Stimulated activated CD4-positive, alpha-beta T cell treated with anti-CD3 and anti-CD28 coated beads, Interleukin-15, amount 100 ng/mL, for 24 hours (primary cell): ENCODE data around the gene NLN.

Experiments
- DNase-seq: peaks from one replicate; pipeline ENCODE4 v3.0.0-alpha.2; 2020

NLN gene

DNA sequence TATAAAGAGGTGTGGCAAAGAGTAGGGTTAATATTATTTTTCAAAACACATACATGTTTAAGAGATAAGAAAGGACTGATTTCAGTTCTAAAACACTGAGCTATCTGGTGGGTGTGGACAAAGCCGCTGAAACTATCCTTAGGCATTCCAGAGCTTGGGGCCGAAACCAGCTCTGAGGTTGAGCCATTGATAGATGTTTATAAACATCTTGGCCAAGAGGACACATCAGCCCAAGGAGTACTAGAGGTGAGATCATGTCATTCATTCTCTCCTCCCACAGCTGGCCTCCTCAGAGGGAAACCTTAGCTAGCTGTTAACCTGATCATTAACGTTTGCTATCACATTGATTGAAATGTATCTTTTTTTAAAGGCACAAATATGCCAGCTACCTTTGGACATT is 89.9 kb downstream of the NLN start:
- no peak for DNase-seq

DNA sequence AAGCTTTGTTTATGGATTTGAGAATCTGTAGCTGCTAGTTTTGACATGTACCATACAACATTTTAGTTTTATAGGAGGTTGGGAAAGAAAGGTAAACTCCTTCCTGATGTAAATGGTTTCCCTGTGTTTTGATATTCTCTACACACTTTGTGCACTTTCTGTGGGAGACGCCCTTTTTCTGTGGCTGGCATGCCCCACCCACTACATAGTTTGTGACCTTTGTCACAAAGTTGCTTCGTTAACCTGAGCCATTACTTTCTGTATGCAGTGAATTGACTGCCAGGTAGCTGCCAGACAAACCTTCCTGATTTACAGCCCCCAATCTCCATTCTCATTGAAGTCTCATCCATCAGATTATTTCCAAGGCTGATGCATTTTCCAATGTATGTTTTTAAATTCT is 90.6 kb downstream of the NLN start:
- DNase-seq: peak; percentile 7

DNA sequence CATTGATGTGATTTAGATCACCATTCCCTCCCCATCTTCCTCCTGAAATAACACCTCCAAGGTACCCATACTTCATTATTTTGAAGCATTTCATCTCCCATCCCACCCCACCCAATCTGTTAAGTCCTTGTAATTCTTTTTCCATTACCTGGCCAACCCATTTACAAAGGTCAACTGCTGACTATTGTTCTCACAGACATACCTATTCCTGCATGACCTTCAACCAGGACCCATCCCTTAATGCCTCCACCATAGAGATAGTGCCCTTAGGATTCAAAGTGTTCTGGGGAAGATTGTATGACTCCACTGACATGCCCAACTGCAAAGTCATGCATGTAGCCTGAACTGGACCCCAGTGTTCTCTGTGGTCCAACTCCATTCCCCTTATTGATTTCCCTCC is 91.2 kb downstream of the NLN start:
- DNase-seq: no peak

DNA sequence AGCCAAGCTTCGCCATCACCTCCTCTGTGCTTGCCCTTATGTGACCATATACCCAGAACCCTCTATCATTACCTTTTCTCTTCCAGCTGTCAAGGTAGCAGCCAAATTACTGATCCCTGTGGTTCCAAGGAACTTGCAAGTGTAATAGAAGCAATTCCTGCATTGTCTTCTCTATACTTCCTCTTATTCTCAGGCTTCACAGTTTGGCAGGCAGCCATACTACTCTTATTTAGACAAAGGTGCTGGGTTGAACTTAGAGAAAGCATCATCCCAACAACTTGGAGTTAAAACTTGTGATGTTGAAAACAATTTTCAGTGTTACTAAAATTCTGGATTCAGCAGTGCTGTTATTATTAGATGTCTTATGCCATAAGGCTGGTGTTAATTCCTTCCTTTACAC is 93.2 kb downstream of the NLN start:
- no peak for DNase-seq

DNA sequence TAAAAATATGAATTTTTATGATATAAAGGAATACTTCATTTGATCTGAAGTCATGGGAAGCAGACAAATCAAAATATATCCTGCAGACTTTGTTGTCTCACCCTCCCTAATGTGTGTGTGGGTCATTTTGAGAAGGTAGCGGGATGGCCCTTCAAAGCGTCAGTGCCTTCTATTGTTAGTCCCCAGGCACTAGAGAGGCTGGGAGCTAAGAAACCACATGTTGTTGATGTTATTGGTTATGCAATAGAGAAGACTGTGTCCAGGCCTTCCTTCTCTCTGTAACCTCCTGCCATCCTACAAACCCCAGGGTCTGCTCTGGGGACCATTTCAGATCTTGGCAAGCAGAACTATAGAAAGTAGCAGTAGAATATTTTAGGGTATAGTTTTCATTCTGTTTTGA is 94.7 kb downstream of the NLN start:
- no peak for DNase-seq

DNA sequence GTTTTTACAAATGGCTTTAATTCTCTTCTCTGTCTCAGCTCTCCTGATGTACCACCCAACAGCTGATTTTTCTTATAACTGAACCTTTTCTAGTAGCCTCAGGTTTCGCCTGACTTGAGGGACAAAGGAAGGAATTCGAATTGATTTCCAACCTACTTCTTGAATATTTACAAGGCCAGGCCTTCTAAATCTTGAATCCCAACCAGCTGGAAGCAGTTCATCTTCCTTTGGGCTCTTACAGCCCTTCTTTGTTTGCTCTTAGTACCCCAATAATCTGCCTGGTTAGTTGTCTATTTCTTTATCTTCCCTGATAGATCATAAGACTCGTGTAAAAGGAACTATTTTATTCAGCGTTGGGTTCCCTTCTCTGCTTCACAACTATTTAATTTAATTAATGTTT is 95.9 kb downstream of the NLN start:
- no peak for DNase-seq

DNA sequence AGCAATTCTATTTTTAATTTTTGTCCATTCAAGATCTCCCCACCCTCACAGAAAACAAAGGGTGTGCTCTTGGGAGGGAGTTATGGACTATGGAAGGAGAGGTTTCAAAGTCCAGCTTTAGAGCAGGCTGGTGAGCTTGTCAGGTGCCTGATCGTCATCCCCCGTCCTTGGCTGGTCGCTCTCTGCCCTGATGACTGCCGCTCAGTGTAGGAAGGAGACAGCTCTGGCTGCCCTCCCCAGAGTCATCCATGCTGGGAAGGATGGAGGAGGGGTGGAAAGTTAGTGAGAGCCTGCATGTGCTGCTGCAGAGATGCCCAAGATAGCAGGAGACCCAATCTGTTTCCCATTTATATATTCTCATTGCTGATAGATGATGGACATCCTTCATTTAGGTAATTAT is 96.6 kb downstream of the NLN start:
- no peak for DNase-seq

DNA sequence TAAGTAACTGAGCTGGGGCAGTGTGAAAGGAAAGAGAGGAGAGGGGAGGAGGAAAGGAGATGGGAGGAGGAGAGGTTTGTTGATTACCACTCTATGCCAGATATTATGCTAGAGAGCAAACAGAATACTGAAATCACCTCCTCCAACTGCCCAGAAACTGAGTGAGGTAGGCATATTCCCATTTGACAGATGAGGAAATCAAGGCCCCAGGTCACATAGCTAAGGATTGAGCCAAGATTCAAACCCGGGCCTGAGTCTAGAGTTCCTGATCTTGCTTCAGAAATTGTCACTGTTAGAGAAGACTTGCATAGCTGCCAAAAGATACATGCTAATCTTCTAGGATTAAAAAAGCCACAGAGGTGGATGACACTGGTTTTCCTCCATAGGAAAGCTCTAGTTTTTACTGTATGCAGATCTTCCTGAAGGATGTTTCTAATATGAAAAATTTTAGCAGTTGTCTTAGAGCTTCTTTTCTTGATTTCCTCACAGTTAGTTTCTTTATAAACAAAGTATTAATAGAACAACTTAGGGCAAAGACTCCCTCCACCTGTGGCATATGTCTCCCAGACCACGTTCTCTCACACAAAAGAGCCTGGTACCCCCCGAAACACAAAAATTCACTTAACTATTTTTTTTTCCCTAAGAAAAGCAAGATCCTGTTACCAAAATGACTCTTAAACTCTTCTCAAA is 97.4 kb downstream of the NLN start:
- no peak for DNase-seq

DNA sequence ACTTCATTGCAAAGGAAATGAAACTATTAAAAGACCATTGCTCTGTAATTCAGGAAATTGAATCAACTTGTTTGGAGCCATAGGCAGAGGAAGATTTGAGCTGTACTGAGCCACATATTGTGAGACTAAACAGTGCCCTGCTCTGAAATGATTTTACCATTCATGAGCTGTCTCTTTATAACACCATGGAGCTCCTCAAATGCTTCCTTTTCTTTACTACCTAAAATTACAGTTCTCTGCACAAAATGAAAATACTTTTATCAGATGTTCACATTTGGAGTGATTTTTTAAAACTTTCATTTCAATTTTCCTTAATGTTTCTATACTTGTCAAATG is 97.9 kb downstream of the NLN start:
- DNase-seq: no peak

DNA sequence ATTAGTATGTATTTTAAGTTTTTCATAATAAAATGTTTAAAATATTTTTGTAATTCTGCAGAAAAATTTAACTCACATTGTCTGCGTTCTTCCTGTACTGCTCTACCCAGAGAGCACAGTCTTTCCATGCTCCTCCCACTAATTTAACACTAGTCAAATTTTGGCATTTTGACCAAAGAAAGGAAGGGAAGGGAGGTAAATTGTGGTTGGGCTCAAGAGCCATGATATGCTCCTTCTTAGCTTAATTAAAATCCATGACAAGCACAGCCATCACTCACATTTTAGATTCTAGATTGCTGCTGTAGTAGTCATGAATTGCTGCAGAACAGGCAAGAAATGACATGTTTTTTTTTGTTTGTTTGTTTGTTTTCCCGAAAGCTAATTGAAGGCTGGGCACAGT is 98.4 kb downstream of the NLN start:
- no peak for DNase-seq

DNA sequence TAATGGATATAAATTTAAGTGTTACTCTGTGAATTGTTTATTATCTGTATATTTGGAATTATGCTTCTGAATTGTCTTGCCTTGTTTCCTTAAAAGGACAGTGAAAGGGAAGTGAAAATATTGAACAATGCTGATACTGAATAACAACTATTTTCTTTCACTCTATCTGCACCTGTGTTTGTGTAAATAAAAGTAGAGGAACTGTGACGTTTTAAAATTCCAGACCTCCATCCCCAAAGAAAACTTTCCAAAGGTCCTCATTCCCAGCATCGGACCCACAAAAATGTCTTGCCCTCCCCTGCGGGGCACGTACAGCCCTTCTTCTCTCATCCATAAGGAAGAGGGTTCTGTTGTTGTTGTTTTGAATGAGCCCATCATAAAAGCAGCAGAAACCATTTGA is 100.0 kb downstream of the NLN start:
- DNase-seq: no peak

DNA sequence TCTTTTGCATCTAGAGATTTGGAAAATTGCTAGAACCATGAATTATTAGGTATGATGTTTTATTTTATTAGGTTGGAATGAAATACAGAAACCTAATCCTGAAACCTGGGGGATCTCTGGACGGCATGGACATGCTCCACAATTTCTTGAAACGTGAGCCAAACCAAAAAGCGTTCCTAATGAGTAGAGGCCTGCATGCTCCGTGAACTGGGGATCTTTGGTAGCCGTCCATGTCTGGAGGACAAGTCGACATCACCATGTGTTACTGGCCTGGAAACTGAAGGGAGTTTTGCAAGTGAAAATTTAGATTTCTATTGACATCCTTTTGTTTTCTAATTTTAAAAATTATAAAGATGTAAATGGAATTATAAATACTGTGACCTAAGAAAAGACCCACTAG is 100.7 kb downstream of the NLN start:
- DNase-seq: no peak

DNA sequence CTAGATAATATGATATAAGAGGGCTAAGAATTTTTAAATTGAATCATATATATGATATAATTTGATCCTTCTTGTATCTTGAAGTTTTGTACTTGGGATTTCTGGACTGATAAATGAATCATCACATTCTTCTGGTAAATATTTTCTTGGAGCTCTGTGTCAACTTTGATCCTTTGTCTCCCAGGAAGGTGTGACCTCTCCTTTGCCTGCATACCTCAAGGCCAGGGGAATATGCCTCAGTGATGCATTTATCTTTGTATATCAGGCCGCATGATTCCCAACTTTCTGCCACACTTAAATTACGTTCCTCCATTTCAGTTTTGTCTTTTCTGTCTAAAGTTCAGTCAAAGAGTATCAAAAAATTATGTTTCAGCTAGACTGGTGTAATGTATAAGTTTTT is 101.2 kb downstream of the NLN start:
- DNase-seq: no peak

DNA sequence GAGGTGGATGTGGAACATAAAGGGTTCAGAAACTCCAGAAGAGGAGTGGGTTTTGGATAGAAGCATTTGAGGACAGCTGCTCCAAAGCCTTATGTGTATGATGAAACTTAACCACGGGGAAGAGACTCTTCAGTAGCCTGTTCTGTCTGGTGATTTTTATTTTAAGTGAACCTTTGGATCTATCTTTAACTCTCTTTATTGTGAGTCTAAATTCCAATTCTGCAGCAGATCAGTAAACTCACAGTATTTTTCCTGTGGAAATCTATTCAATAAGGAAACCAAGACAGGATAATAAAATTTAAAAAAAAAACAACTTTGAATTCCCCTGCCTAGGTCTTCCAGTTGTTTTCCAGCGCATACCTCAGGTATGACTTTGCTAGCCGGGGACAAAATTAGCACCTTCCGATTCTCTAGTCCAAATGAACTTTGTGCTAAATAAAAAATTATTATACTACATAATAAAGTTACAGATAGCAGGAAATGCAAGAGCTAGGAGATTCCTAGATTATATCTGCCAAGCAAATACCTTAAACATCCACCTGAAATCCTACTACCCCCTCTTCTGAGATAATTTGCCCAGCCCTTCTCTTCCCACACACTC is 101.9 kb downstream of the NLN start:
- DNase-seq: no peak

DNA sequence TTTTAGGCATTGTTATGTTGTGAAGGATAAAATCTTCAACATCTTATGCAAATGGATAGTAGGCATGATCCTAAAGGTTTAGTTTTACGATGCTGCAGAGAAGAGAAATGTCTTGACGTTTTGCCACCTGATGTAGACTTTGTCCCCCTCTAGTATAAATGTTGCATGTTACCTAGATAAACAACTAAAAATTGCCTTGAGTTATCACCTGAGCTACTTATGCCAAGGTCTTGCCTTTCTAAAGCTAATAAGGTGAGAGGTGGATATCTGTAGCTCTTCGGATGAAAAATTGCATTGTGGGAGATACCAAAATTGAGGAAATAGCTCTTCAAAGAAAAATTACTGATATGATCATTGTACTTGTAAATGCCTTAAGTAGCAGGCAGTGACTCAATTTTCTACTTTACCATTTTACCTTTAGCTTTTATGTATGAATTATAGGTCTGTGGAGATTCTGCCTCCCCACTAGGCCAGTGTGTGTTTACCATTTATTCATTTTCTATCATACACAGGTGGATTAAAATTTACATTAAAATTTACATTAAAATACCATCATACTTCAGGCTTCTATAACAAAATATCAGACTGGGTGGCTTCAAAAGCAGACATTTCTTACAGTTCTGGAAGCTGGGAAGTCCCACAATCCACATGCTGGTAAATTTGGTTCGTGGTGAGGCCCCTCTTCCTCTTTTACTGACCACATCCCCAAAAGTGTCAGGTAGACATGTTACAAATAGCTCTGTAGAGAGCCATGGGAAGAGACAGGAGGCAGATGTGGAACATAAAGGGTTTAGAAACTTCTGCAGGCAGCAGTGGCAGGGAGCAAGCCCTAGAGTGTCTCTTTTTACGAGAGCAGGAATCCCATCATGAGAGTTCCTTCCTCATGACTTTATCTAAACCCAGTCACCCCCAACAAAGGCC is 103.7 kb downstream of the NLN start:
- no peak for DNase-seq

DNA sequence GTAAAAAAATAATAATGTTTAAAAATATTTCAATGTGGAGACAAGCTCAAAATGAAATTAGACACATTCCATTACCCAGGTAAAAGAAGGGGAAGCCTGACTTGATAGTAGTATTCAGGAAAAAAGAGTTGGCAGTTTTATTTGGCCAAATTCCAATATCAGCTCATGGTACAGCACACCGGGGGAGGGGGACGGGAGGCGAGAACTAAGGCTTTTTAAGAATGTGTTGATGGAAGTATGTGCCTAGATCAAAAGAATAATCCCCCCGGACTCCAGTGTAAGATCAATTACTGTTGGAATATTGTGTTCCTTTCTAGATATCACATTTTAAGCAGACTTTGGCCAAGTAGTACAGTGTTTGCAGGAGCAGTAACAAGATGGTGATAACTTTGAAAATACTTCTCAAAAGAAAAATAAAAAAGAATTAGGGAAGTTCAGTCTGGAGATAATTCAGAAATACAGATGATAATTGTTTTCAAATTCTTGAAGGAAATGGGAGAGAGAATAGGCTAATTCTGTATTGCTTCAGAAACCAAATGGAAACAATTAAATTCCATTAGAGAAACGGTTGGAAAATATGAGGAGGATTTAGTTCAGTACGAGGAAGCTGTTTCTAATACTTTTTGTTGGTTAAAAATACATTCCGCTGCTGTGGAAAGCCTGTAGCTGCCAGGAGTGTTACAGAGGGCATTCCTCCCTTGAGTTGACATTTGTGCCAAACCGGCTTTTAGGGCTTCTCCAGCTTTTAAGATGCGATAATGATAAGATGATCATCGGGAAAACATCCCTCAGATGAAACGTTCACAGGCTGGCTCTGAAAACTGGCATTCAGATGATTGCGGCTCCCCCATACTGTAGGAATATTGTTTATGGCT is 106.3 kb downstream of the NLN start:
- DNase-seq: no peak

DNA sequence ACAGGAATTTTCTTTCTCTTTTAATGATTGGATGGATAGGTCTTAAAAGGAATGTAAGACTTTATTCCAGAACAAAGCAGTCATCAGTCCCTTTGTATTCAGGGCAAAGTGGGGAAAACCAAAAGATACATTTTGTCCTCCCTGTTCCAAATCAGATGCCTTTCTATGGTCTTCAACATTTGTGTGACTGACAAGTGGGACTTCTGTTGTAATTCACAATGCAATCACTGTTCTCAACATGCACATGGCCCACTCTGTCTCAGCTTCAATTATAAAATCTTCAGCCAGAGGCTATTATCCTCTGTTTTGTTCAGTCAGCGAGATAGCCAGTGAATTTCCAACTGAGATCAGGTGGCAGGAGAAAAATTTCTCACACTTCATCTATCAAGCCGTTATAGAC is 108.9 kb downstream of the NLN start:
- no peak for DNase-seq

DNA sequence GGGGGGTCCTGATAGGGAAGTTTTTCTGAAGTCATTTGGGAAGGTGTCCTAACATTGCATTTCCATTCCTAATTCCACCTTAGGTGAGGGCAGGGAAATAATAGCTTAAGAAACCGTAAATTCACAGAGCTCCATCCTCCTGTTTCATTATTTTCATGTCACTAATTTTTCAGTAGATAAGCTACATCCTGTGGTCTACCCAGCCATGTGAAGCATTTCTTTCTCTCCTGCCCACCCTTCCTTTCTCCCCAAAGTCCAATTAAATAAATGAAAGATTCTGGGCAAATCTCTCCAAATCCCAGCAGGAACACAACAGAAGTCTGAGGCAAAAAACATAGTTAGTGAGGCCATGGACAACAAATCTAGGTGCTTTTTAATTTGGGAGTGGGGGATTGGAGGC is 109.3 kb downstream of the NLN start:
- no peak for DNase-seq

DNA sequence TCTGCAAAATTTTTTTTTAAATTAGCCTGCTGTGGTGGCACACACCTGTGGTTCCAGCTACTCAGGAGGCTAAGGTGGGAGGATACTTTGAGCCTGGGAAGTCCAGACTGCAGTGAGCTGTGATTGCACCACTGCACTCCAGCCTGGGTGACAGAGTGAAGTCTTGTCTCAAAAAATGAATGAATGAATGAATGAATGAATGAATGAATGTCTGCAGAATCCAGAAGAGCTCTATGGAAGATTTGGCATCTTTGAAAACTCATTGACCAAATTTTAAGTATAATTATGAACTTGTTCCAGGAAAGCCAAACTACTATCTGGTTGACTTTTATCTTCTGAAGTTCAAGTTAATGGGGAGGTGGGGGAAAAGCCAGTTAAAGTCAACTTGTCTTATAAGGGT is 110.1 kb downstream of the NLN start:
- no peak for DNase-seq

DNA sequence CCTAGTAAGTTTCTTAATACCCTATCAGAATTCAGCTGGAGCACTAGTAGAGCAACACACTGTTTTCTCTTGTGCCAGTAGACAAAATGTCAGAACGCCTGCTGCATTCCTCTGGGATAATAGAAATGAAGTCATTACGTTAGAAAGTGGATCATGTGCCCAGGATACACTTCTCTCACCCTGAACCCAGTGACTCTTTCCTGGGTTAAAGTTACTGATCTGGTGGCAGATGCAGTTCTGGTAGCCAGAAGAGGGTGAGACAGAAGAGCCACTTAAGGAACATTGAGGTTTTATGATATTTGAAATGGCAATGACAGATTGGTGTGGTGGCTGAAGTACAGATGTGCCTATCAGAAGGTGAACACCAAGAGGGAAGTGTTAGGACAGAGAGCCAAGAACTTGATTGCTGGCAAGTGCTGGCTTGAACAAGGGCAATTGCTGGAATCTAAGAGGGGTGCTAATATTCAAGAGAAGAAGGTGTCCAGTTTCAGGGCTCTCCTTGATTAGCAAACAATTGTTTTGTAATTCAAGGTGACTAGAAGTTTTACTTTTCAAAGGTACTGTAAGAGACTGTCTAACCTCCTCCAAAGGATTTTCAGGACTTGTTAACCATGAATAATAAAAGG is 110.7 kb downstream of the NLN start:
- no peak for DNase-seq

DNA sequence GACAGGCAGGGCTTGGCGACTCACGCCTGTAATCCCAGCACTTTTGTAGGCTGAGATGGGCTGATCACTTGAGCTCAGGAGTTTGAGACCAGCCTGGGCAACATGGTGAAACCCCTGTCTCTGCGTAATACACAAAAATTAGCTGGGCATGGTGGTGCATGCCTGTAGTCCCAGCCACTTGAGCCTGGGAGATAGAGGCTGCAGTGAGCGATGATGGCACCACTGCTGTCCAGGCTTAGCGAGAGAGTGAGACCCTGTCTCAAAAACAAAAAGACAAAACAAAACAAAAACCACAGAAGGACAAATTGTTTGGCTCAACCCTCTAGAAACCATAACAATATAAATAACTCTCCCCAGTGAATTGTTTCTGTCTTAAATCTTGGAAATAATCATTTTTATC is 111.8 kb downstream of the NLN start:
- DNase-seq: no peak

DNA sequence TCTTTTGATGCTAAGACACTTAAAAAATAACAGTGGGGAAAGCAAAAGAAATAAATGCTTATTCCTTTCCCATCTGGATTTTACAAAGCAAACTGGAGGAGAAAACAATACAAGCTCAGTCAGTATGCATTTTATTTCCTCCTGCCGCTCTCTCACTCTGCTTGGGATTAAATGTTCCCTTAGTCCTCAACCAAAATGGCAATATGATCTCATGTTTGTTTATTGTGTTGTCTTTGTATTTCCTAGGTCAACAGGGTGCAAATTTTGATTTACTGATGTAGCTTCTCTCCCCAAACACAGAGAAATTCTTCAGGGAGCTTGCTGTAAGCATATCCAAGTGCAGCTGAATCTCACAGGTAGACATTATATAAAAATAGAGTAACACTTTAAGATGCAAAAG is 112.3 kb downstream of the NLN start:
- DNase-seq: no peak

DNA sequence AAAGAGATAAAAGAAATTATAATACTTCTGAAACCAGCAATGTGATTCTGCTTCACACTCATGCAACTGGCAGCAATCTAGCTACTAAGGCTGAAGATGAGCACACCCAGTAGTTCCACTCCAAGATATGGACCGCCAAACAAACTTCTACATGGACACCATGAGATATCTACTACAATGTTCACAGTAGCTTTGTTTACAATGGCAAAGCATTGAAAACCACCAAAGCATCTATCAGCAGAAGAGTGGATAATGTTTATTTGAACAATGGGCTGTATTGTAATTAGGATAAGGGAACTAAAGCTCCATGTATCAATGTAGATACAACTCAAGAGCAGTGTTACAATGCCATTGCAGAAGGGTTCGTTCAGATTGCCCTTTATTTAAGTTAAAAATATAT is 113.2 kb downstream of the NLN start:
- no peak for DNase-seq
